NCI-H1436 treated with DMSO at 0.1 percent for 48 hours (cell line): ENCODE measurements around the gene TEKTIP1.
"Not testable (repeated sequence)": the region's sequence is repeated elsewhere in the genome, so short reads cannot be mapped to it uniquely, and the experiment has no call there.

Experiments
- DNase-seq: peaks from one replicate; lab custom pipeline; 2025; lab: John Stamatoyannopoulos, UW

TEKTIP1 gene

GRCh38 chr19:3557461-3558248 lies 18.7 kb downstream of the TEKTIP1 start, which contains the start of gene MFSD12:
Gene MFSD12, minus strand, starts transcription at chr19:3557586. Its CDS starts 183 bp downstream, at chr19:3557403.
- peak; percentile 53 for DNase-seq

DNA sequence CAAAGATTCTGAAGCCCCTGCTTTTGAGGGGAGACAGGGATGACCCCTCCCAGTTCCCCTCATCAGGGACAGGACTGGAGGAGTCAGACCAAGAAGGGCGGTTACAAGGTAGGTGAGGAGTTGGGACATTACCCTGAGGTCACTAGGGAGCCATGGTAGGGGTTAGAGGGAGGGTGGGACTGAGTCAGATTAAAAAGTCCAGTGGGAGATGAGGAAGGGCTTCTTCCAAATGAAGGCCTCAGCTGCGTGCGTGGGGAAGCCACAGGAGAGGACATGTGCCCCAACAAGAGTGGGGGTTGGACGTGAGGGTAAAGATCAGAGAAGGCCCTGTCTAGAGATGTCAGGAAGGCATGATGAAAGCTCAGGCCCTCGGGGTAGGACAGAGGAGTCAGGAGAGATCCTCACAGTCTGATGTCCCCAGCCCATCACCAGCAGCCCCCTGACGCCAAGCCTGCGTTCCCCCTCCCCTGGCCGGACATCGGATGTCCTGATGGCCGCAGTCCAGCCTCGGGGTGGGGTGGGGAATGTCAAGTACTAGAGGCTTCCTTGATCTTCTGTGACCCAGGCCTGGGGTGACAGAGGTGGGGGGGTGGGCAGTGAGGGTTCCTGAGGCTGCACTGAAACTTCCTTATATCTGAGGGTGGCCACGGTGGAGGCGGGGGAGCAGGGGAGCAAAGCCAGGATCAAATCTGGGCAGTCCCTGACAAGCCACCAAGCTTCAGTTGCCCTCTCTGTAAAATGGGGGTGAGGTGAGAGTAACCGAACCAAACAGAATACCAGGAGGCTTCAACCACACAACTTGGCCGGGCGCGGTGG lies 24.9 kb downstream of the TEKTIP1 start:
- DNase-seq, result no peak

DNA sequence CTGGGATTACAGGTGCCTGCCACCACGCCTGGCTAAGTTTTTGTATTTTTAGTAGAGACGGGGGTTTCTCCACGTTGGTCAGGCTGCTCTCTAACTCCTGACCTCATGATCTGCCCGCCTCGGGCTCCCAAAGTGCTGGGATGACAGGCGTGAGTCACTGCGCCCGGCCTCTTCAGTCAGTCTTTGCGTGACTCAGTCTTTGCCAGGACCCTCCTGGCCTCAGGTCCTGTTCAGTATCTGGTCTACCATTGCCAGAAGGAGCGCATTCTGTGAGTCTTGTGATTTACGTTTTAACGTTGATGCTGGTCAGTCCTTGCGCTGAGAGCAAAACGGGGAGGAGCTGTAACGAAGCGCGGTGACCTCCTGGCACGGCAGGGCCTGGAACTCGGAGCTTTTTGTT lies 26.2 kb downstream of the TEKTIP1 start:
- DNase-seq, result no peak

GRCh38 chr19:3570042-3570441 lies 31.1 kb downstream of the TEKTIP1 start:
- DNase-seq, result not testable (repeated sequence)

DNA sequence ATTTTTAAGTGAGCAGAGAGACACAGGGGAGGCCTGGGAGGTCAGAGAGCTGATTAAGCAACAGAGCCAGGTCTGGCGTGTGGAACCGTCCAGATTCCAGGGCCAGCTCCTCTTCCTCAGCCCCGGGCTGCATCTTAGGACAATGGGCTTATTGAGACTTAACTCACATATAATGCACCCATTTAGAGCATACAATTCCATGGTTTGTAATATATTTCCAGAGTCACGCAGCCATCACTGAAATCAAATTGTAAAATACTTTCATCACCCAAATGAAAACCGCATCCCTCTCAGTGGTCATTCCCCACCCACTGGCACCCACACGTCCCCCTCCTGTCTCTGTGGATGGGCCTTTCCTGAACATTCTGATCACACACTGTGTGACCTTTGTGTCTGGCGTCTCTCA lies 31.6 kb downstream of the TEKTIP1 start:
- no peak for DNase-seq

DNA sequence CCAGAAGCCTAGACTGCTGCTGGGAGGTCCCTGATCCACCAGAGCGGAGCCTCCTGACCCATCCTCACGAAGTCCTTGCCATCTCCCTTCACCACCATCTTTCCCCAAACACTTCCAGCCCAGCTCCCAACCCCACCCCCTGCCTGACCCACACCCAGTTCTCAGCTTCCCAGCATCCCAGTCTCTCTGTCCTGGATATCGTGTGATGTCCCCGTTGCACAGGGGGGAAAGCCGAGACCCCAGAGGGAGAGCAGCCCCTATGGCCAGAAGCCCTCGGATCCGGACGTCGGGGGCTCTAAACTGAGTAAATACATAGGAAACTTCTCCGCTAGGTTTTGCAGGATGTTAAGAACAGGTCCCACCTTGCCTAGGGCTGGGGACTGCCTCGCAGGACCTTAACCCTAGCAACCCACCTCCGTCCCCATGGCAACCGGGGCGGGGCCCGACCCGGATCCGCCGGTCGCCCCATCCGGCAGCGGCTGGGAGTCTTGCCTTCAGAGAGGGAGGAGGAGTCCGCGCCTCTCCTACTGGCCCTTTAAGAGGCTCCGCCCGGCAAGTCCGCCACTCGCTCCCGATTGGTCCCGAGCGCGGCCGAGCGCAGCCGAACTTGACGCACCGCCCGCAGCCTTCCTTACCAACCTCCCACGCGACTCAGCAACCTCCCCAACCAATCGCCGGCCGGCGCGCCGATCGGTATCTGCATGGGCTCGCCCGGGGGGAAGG lies 33.3 kb downstream of the TEKTIP1 start:
- peak; percentile 98 for DNase-seq

GRCh38 chr19:3572855-3573161 lies 33.8 kb downstream of the TEKTIP1 start, which contains the start of gene HMG20B:
Gene HMG20B, plus strand, starts transcription at chr19:3572944. Its CDS starts 366 bp downstream, at chr19:3573310.
- no peak for DNase-seq

DNA sequence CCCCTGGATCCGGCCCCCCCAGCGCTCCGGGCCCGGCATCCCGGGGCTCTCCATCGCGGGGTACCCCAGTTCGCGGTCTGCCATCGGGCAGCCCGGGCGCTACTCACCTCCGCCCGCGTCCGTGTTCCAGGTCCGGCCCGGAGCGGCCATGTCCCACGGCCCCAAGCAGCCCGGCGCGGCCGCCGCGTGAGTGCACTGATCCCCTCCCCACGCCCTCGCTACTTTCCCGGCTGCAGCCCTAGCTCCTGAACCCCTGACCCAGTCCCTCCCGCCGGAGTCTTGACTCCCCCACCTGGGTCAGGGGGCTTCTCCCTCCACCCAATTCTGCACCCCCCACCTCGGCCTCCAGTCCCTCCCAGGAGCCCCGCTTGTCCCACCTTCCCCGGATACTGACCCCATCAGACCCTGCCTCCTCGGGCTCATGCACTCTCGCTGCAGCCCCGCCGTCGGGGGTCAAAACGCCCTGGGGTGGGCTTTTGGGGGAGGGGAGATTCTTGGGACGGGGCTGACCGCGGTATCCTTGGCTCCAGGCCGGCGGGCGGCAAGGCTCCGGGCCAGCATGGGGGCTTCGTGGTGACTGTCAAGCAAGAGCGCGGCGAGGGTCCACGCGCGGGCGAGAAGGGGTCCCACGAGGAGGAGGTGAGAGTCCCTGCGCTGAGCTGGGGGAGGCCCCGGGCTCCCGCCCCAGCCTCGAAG lies 34.3 kb downstream of the TEKTIP1 start:
- no peak for DNase-seq

DNA sequence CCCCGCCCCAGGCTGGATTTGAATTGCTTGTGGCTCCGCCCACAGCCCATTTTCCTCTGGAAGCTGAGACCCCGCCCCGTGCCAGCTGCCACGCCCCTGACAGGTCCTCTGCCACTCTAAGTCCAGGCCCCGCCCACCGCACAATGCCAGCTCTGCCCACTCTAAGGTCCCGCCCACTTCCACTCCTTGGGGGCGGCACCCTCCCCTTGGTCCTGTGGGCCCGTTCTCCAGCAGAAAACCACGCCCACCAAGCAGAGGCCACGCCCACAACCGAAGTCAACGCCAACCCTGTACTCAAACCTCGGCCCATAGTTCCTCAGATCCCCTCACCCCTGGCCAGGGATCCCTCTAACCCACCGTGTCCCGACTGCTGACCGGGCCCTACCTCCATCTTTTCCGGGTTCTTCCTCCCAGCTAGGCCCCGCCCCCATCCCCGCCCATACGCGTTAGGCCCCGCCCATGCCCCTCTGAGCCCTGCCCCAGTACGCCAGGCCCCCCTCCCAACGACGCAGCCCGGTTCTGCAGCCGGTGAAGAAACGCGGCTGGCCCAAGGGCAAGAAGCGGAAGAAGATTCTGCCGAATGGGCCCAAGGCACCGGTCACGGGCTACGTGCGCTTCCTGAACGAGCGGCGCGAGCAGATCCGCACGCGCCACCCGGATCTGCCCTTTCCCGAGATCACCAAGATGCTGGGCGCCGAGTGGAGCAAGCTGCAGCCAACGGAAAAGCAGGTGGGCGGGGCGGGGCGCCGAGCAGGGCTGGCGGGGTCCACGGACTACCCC lies 35.1 kb downstream of the TEKTIP1 start:
- peak; percentile 62 for DNase-seq

- DNase-seq, result no peak
These were observed 36.3 kb downstream of the TEKTIP1 start for GRCh38 chr19:3575260-3575741.

DNA sequence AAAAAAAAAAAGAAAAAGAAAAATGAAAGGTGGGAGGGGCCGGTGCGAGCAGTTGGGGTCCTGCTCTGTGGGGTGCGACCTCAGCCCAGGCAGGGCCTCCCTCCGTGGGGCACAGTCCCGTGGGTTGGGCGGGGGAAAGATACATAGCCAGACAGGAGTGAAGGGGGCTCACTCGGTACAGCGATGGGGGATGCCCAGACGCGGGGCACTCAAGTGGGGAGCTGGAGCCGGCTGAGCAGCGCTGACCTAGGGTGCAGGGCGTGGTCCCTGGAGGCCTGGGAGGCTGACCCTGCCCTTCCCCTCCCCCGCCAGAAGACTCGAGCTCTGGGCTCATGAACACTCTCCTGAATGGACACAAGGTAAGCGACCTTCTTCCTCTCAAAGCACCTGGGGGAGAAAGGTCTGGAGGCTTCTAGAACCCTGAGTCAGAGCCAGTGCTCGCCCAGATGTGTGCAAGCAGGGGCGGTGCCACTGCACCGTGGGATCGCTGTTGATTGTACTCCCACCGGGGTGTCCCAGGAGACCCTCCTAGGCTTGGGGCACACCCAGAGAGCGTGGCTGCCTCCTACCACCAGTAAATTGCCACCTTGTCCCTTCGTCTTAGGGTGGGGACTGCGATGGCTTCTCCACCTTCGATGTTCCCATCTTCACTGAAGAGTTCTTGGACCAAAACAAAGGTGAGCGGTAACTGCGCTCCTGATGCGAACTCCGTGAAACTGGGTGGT lies 37.1 kb downstream of the TEKTIP1 start:
- no peak for DNase-seq

DNA sequence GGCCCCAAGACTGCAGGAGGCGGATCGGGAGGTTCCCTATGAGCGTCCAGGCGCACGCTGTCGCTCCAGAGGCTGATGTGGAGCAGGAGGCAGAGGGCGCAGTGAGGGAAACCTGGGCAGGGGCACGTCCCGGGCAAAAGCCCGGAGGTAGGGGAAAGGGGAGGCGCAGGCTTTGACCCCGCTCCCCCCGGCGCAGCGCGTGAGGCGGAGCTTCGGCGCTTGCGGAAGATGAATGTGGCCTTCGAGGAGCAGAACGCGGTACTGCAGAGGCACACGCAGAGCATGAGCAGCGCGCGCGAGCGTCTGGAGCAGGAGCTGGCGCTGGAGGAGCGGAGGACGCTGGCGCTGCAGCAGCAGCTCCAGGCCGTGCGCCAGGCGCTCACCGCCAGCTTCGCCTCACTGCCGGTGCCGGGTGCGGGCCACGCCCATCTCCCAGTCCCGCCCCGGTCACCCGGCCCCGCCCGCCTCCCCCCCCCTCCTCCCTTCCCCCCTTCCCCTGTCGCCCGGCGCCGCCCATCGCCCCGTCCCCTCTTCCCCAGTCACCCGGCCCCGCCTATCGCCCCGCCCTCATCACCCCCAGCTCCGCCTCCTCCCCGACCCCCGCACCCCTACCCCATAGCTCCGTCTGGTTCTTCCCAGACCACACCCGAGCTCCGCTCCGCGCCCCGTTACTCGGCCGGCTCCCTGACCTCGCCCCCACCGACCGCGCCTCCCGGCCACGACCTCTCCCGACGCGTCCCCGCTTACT lies 37.9 kb downstream of the TEKTIP1 start:
- DNase-seq, result no peak

DNA sequence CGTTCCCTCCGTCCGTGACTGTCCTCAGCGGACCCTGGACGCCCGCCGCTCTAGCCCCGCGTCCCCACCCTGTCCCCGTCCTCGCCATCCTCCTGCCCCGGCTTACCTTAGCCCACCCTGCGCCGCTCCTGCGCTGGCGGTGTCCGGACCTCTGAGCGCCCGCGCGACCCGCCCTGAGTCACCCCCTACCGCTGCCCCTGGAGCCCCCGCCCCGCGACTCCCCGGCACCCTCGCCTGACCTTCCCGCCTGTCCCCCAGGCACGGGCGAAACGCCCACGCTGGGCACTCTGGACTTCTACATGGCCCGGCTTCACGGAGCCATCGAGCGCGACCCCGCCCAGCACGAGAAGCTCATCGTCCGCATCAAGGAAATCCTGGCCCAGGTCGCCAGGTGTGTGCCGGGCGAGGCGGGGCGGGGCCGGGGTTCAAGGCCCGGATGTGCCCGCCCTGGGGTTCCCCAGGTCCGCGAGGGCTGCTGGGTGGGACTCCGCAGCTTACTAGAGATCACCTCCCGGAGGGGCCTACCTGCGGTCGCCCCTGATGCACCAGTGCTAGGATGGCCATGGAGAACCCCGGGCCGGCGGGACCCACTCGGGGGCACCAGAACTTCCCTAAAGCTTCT lies 38.9 kb downstream of the TEKTIP1 start:
- DNase-seq, result no peak

DNA sequence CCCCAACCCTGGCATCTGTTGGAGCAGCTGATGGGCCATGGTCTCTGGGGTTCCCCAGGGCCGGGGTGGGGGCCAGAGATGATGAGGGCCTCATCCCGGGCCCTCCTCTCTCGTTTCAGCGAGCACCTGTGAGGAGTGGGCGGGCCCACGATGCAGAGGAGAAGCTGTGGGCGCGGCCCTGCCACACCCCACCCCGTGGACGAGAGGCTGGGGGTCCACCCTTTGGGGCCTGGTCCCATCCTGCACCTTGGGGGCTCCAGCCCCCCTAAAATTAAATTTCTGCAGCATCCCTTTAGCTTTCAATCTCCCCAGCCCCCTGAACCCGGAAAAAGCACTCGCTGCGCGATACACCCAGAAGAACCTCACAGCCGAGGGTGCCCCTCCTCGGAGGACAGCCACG lies 39.4 kb downstream of the TEKTIP1 start:
- DNase-seq, result no peak

DNA sequence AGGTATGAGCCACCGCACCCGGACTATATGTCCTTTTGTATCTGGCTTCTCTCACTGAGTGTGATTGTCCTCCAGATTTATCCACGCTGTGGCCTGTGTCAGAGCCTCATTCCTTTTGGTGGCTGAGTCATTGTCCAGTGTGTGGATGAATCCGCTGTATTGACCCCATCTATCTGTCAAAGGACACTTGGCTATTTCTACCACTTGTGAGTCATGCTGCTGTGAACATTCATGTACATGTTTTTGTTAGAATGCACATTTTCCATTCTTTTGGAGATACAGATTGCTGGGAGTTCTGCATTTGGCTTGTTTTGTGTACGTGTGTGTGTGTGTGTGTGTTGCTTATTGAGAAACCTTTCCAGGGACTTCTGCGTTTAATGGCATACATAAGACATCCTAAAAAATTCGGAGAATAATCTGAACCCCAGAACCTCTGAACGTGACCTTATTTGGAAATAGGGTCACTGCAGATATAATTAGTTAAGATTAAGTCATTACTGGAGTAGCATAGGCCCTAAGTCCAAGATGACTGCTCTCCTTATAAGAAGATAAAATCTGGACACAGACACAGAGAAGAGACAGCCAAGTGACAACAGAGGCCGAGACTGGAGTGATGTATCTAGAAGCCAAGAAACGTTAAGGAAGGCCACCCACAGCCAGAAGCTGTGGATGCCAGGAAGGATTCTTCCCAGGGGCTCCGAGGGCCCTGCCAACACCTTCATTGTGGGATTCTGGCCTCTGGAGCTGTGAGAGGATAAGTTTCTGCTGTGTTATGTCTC lies 41.4 kb downstream of the TEKTIP1 start:
- DNase-seq, result no peak

GRCh38 chr19:3581792-3582191 lies 42.8 kb downstream of the TEKTIP1 start:
- not testable (repeated sequence) for DNase-seq

- DNase-seq, result not testable (repeated sequence)
These were observed 45.2 kb downstream of the TEKTIP1 start for GRCh38 chr19:3584036-3584802.
